ENCODE results near the gene PARP12. TPM values are rescaled to one million over a fixed set of nuclear protein-coding genes. Genes with fewer than 3 reads are reported as not detected.

Gene PARP12
- total and polyA plus RNA-seq, 2 of the 13 experiments (the other 11 are each of a cell fraction or from before 2014, with no cell fraction given): 15.5 to 35.2 TPM

GRCh38 chr7:140039896-140040295, 22.9 kb downstream of the PARP12 start:
- Histone ChIP-seq H3K4me3 (replicated peaks in 1 of 3; ENCODE audit: insufficient read depth in 1 of 3, low read depth in 2 of 3, low read length in 3 of 3) (no peak overlapping the region), H3K27ac (ENCODE audit: extremely low read length, insufficient read depth, low read length) (no peak overlapping the region), H3K4me1 (ENCODE audit: insufficient read depth, low read length) (peaks cover 10% of the 10 kb centered on the region), H3K9me3 (ENCODE audit: low read length) (no peaks in the 10 kb centered on the region), H2AFZ (ENCODE audit: low read length) (no peak overlapping the region), H4K20me1 (ENCODE audit: insufficient read depth, low read length) (no peaks in the 10 kb centered on the region), H3K79me2 (ENCODE audit: insufficient read depth, low read length) (no peaks in the 10 kb centered on the region), H3K9ac (ENCODE audit: insufficient read depth, low read depth, low read length) (no peak overlapping the region), H3K36me3 (replicated peaks in 1 of 2; ENCODE audit: control insufficient read depth in 1 of 2, insufficient read depth in 2 of 2, low read length in 2 of 2) (peaks cover 4 to 48% of the 10 kb centered on the region in 2 experiments; a peak in 4 of 5 replicates), H3K27me3 (ENCODE audit: control insufficient read depth in 1 of 2, insufficient read depth in 2 of 2, low read length in 2 of 2) (no peaks in the 10 kb centered on the region), H3K4me2 (ENCODE audit: low read depth, low read length) (no peak overlapping the region)
- DNase-seq (ENCODE audit: low spot score) (no peak), FAIRE-seq (no peak), ATAC-seq (no peak)
- POLR2A ChIA-PET: no interaction called here
- intact Hi-C loops (cut with micrococcal nuclease; ENCODE audit: unreplicated experiment) (no loop called here), in situ Hi-C loops (cut with HindIII; ENCODE audit: extremely low pct_ligation_motif_present, low pct_unique_long_range_greater_than_20kb) (no loop called here)
- WGBS (ENCODE audit: low lambda C conversion rate): 94% methylated on average over 7 of the region's 12 CpGs
- CTCF ChIA-PET (ENCODE audit: low intra/inter-chr PET ratio, low total read pairs): no interaction called here
- no TSS peak for BruUV-seq (replicated peaks)
- no peak for TF ChIP-seq ZNF615 (CRISPR knock-in tag; IDR thresholded peaks at IDR 0.05; ENCODE audit: borderline replicate concordance)
- TF ChIP-seq TBP (CRISPR knock-in tag; IDR thresholded peaks at IDR 0.05): no peak
- TF ChIP-seq ZNF652 (CRISPR knock-in tag; IDR thresholded peaks at IDR 0.05; ENCODE audit: borderline replicate concordance, low read depth): no peak
- no peak for TF ChIP-seq HMGA1 (CRISPR knock-in tag; conservative IDR thresholded peaks at IDR 0.05)
- TF ChIP-seq YEATS4 (CRISPR knock-in tag; IDR thresholded peaks at IDR 0.05; ENCODE audit: borderline replicate concordance): no peak
- TF ChIP-seq GLI4 (CRISPR knock-in tag; IDR thresholded peaks at IDR 0.05; ENCODE audit: borderline replicate concordance): no peak
- no peak for TF ChIP-seq AFF4 (CRISPR knock-in tag; IDR thresholded peaks at IDR 0.05)
- TF ChIP-seq GTF3A (CRISPR knock-in tag; conservative IDR thresholded peaks at IDR 0.05): no peak
- TF ChIP-seq PRDM15 (CRISPR knock-in tag; IDR thresholded peaks at IDR 0.05): no peak
- no peak for TF ChIP-seq HDAC6 (IDR thresholded peaks at IDR 0.05; ENCODE audit: low read depth, low read length)
- TF ChIP-seq ZNF136 (CRISPR knock-in tag; IDR thresholded peaks at IDR 0.05; ENCODE audit: low read depth): no peak
